Neural progenitor cell (in vitro differentiated cells): ENCODE measurements around the gene APLF.
"Not testable (repeated sequence)": the region's sequence is repeated elsewhere in the genome, so short reads cannot be mapped to it uniquely, and the experiment has no call there.

ENCODE experiments used
- CTCF ChIP-seq: fragments of 200-600 bp; sonication (generic); IDR thresholded peaks from 2 replicates; pipeline ENCODE4 v1.5.1; 2017; ENCODE audit warnings: antibody characterized with exemption, mild to moderate bottlenecking
- EZH2 ChIP-seq: fragments of 200-600 bp; sonication (generic); IDR thresholded peaks from 2 replicates; pipeline ENCODE4 v1.6.1; 2017; ENCODE audit warnings: antibody characterized with exemption, mild to moderate bottlenecking, moderate library complexity
- EZH2phosphoT487 ChIP-seq: fragments of 200-600 bp; sonication (generic); IDR thresholded peaks from 2 replicates; pipeline ENCODE4 v1.6.1; 2017; ENCODE audit warnings: antibody characterized with exemption

DNA sequence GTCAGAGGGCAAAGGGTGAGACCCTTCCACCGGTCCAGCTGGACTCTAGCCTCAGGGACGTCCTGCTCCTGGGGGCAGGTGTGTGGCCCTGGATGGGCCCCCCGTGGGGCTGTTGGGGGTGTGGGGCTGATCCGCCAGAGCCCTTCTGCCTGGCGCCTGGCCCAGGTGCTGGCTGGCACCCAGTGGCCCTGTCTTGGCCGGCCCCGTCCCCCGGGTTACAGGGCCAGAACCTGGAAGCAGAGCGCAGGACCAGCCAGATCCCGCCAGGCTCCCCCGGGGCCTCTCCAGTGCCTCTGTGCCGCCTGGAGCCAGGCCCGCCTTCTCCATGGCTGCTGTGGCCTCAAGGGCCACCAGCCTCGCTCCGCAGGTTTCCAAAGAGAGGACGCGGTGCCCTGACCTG, 62.3 kb downstream of the APLF start:
- not testable (repeated sequence) for TF ChIP-seq CTCF, EZH2phosphoT487, EZH2
